Measurements from ENCODE around the gene KRT3.

- TF ChIP-seq MAX (IDR thresholded peaks at IDR 0.05) (no peak), EP300 (IDR thresholded peaks at IDR 0.05; ENCODE audit: borderline replicate concordance) (no peak), USF1 (IDR thresholded peaks at IDR 0.05) (no peak), FOXM1 (IDR thresholded peaks at IDR 0.05; ENCODE audit: borderline replicate concordance, low read depth) (no peak), CEBPB (IDR thresholded peaks at IDR 0.05) (no peak), RAD21 (IDR thresholded peaks at IDR 0.05; ENCODE audit: low read depth) (no peak), YY1 (IDR thresholded peaks at IDR 0.05; ENCODE audit: low read depth) (no peak), TCF12 (IDR thresholded peaks at IDR 0.05; ENCODE audit: low read depth) (no peak), TAF1 (IDR thresholded peaks at IDR 0.05; ENCODE audit: low read depth) (no peak), TEAD4 (IDR thresholded peaks at IDR 0.05) (no peak), EGR1 (IDR thresholded peaks at IDR 0.05) (no peak), CREB1 (IDR thresholded peaks at IDR 0.05; ENCODE audit: low read depth) (no peak), ZBTB7A (IDR thresholded peaks at IDR 0.05; ENCODE audit: low read depth) (no peak), NFIC (IDR thresholded peaks at IDR 0.05) (no peak)
Observed at GRCh38 chr12:52761802-52762201, 34.1 kb downstream of the KRT3 start.

All from Ishikawa (cell line).